GM08714 (cell line): ENCODE measurements around the gene SLX4.
"Not testable (repeated sequence)": the region's sequence is repeated elsewhere in the genome, so short reads cannot be mapped to it uniquely, and the experiment has no call there.

Source experiments
- H3K4me3 ChIP-seq: fragments of 200-500 bp; sonication (Bioruptor generic); 2 replicates; pipeline ENCODE4 v1.5.1; 2014; ENCODE audit warnings: mild to moderate bottlenecking, low read length, inconsistent platforms
- ZNF274 ChIP-seq: IDR thresholded peaks from 2 replicates; pipeline ENCODE4 v1.6.1; 2012; ENCODE audit warnings: mild to moderate bottlenecking, low read depth, low read length

Gene SLX4, protein sequence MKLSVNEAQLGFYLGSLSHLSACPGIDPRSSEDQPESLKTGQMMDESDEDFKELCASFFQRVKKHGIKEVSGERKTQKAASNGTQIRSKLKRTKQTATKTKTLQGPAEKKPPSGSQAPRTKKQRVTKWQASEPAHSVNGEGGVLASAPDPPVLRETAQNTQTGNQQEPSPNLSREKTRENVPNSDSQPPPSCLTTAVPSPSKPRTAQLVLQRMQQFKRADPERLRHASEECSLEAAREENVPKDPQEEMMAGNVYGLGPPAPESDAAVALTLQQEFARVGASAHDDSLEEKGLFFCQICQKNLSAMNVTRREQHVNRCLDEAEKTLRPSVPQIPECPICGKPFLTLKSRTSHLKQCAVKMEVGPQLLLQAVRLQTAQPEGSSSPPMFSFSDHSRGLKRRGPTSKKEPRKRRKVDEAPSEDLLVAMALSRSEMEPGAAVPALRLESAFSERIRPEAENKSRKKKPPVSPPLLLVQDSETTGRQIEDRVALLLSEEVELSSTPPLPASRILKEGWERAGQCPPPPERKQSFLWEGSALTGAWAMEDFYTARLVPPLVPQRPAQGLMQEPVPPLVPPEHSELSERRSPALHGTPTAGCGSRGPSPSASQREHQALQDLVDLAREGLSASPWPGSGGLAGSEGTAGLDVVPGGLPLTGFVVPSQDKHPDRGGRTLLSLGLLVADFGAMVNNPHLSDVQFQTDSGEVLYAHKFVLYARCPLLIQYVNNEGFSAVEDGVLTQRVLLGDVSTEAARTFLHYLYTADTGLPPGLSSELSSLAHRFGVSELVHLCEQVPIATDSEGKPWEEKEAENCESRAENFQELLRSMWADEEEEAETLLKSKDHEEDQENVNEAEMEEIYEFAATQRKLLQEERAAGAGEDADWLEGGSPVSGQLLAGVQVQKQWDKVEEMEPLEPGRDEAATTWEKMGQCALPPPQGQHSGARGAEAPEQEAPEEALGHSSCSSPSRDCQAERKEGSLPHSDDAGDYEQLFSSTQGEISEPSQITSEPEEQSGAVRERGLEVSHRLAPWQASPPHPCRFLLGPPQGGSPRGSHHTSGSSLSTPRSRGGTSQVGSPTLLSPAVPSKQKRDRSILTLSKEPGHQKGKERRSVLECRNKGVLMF (N-terminal part only)

DNA sequence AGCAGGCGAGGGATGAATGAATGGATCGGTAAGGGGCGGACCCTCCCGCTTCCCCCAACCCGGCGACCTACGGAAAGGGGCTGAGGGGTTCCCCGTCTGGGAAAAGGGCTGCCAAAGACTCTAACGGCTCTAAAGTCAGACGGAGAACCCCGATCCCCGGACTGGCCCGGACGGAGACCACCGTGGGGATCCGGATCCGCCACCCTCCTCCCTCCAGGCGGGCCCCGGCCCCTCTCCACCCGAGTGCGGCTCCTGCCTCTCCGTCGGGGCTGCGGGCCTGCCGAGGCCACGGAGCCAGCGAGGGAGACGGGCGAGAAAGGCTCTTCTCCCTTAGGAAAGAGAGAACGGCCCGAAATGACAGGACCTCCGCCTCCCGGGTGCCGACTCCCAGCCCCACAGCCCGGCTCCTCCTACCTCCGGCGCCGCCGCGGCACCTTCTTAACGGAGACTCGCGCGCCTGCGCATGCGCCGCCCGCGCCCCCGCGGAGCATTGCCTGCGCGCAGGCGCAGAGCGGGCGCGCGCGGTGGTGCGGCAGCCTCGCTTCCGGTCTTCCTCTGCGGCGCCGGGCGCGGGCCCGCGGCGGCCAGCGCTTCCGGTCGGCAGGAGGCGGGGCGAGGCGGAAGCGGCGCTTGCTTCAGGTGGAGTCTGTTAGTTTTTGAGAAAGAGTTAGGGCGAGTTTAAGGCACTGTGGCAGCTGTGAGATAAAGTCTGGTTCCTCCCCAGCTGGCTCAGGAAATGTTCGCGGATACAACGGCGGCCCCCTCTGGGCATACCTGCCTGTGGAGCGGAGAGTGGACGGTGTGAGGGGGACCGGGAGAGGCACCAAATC is at the start of gene SLX4:
Gene SLX4, minus strand, starts transcription at position 461 of the 830 bp plus-strand sequence. CDS start 2,642 bp downstream, outside the sequence.
- peak within 1 kb of the TSS; percentile 90 for H3K4me3 ChIP-seq

DNA sequence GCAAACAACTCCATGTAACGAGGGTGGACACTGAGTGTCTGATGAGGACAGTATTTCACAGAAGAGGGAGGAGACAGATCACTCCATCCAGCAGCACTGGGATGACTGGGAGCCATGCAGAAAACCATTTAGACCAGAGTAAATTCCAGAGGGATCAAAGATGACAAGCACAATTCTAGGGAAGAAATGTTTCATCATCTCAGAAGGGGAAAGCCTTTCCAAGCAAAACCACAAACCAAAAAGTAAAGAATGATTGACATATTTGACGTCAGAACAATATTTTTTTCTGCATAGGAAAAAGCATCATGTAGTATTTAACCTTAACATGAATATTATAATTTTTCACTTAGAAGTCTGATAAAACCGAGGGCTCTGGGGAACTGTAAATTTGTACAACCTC is 47.8 kb upstream of the SLX4 start:
- TF ChIP-seq ZNF274: no peak
- no peak overlapping the region for H3K4me3 ChIP-seq

More for the DNA sequence above, at the start of gene SLX4:
- no peak for TF ChIP-seq ZNF274

DNA sequence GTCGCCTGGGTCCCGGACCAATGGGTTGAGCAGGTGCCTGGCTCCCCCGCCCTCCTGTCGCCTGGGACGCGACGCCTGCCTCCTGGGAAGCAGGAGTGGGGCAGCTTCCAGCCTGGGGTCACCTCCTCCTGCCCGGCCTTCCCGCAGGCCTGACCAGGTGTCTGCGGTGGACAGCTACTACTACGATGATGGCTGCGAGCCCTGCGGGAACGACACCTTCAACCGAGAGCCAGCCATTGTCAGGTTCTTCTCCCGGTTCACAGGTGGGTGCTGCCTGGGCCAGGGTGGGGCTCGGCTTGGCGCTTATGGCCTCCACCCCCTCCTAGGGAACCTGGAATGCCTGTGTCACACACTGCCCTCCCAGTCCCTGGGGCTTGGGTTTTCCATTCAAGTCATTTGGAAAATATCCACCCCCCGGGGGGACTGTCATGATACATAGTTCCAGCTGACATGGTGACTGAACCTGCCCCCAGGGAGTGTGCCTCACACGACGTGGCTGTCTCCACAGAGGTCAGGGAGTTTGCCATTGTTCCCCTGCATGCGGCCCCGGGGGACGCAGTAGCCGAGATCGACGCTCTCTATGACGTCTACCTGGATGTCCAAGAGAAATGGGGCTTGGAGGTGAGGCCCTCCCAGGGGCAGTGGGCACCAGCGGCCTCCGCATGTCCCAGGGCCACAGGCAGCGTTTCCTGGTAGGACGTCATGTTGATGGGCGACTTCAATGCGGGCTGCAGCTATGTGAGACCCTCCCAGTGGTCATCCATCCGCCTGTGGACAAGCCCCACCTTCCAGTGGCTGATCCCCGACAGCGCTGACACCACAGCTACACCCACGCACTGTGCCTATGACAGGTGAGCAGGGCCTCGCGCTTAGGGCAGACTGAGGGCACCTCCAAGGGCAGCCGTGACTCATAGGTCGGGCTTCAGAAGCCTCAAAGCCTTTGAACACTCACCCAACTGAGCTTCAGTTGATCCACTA is 45.4 kb upstream of the SLX4 start:
- no peak overlapping the region for H3K4me3 ChIP-seq
- TF ChIP-seq ZNF274: no peak

DNA sequence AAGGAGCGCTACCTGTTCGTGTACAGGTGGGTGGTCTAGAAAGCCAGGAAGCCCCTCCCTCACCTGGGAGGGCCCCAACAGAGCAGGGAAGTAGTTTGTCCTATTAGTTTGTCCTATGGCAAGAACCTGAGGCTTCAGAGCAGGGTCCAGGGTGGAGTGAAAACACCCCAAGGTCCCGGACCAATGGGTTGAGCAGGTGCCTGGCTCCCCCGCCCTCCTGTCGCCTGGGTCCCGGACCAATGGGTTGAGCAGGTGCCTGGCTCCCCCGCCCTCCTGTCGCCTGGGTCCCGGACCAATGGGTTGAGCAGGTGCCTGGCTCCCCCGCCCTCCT is 44.7 kb upstream of the SLX4 start:
- not testable (repeated sequence) for H3K4me3 ChIP-seq

DNA sequence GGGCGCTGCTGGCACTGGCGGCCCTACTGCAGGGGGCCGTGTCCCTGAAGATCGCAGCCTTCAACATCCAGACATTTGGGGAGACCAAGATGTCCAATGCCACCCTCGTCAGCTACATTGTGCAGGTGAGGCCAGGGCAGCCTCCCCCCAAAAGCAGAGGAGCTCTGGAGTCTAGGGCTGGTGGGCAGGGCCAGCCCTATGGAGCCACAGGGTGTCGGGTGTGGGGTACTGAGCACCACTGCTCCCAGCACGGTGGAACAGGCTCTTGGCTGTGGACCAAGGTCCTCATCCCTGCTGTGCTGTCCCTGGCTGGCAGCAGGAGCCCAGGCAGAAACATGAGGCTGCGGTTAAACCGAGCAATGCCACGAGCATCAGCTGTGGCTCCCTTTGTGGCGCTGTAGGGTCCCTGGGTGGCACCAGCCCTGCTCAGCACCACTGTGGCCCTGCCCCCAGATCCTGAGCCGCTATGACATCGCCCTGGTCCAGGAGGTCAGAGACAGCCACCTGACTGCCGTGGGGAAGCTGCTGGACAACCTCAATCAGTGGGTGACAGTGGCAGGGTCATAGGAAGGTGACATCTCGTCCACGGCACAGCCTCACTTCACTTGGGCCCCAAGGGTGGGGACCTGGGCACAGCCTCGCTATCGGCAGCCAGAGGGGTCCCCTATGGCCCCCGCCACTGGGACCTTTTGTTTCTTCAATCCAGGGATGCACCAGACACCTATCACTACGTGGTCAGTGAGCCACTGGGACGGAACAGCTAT is 44.2 kb upstream of the SLX4 start:
- no peak overlapping the region for H3K4me3 ChIP-seq
- TF ChIP-seq ZNF274: no peak

DNA sequence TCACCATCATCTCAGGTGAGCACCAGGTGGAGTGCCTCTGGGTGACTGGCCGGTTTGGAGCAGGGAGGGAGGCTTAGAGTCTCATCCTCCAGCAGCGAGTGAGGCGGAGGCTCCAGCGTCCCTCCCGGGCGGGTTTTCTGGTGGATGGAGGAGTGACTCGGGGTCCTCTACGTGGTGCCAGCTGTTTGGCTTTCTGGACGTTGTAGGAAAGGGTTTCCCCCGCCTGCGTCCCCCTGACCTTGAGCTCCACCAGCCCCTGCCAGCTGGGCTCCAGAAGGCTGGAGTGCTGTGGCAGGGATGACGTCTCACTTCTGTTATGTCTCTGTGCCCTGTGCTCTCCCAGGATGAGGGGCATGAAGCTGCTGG is 43.6 kb upstream of the SLX4 start:
- TF ChIP-seq ZNF274: no peak
- no peak overlapping the region for H3K4me3 ChIP-seq

DNA sequence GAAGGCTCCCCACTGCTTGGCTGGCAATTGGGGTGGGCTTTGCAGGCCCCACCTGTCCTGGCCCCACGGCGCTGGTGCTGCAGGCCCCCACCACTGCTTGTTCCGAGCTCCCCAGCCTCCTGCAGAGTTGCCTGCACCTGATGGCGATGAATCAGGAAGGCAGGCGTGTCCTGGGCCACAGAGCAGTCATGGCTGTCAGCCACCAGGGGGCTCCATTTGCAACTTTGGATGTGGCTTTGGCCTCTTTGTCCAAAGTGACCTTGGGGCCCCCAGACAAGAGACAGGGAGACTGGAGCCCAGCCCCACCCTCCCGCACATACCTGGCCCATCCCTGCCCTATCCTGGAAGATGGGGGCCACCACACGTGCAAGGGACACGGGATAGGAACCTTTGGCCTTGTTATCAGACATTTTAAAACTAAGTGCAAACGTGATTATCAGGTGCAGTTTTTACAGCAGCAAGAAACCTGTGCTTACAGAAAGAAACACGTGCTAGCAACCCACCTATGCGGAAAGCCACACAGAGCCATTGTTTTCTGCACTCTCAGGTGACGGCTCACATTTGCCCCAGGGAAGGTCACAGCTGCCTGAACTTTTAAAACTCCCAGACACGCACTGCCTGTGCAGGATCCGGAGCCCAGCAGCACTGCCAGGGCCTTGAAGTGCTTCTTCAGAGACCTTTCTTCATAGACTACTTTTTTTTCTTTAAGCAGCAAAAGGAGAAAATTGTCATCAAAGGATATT is 43.0 kb upstream of the SLX4 start, which contains the start of gene DNASE1:
Gene DNASE1, plus strand, starts transcription at position 443 of the 743 bp plus-strand sequence. CDS start 683 bp downstream, outside the sequence.
- TF ChIP-seq ZNF274: no peak
- no peak within 1 kb of the TSS for H3K4me3 ChIP-seq

DNA sequence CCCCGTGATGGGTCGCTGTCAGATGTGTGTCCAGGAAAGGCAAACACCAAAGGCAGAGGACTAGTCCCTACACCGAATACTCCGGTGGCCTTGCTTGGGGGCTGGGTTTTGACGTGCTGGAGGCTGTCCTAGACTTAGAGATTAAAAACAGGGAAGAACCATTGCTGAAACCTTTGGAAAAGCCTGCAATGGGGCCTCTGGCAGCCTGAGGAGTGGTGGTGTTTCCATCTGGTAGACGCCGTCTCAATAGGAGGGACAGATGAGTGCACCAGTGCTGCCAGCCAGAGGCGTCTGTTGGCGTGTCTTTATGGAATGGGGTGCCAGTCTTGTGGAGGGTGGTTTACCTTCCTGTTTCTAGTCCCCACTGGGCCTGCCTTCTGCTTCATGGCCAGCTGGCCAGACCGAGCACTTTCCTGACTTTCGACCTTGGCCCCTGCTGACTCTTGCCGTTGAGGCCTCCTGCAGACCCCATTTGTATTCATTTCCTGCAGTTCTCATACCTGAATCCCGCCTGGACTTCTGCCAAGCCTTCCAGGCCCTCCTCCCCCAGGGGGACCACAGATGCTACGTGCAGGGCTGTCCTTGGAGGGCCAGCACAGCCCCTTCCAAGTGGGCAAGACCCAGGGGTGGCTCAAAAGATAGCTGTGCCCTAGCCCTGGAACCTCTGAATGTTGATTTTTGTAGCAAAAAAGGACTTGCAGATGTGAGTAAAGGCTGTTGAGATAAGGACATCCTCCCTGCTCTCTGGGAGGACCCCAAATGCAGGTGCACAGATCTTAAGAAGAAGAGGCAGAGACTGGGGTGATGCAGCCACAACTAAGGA is 41.2 kb upstream of the SLX4 start:
- no peak for TF ChIP-seq ZNF274
- no peak overlapping the region for H3K4me3 ChIP-seq

DNA sequence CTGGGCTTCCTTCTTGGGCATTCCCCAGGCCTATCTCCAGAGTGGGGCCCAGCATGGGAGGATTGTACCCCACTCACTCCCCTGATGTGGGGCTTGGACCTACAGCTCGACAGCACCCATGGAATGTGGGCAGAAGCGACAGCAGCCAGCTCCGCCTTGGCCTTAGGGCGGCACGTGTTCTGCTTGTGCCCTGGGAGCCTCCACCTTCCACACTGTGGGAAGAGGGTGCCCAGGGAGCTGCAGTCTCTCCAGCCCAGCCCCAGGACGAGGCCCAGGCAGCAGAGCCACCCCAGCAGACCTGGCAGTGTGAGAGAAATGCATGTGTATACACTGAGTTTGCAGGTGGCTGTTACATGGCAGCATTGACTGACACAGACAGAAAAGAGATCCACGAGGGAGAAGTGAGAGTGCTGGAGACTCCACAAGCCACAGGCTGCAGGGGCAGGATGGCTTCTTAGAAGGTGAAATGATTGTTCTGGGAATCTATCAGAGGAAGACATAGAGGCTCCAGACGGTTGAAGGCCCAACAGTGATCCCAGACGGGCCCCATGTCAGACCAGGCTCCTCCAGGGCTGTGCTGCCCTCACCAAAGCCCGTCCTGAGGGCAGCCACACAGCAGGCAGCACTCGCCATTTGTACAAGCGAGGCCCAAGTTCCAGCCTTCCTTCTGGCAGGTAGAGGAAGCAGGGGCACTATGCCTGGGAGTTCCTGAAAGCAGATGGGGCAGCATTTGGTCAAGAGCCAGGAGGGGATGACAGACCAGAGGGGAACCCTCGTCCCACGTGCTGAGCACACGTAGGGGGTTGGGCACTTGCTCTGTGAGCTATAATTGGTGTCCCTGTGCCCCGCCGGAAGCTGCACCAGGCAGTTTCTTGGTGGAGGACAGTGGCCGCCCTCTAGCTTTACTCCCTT is 40.3 kb upstream of the SLX4 start:
- H3K4me3 ChIP-seq: no peak overlapping the region
- TF ChIP-seq ZNF274: no peak
